Left hindlimb (tissue), 1 donor: ENCODE results near the gene URGCP.
"Not testable (repeated sequence)": the region's sequence is repeated elsewhere in the genome, so short reads cannot be mapped to it uniquely, and the experiment has no call there.

Experiments
- DNase-seq: peaks from one replicate; pipeline ENCODE4 v3.0.0-alpha.2; 2018

URGCP gene

DNA sequence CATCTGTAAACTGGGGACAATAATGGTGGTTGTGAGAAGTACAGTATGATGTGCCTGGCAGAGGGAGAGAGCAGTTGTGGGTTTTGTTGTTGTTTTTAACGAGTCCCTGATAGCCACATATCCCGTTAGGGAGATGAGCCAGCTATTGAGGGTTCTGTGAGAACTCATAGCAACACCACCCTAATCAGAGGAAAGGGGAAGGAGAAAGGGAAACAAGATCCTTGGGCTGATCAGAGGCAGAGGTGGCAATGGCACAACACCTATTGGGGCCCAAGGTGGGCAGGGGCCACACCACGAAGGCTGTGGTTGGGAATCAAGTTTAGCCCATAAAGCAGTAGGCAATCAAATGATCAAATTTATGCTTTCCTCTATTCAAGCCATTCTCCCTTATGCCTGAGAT is 35.3 kb downstream of the URGCP start:
- DNase-seq, result no peak

DNA sequence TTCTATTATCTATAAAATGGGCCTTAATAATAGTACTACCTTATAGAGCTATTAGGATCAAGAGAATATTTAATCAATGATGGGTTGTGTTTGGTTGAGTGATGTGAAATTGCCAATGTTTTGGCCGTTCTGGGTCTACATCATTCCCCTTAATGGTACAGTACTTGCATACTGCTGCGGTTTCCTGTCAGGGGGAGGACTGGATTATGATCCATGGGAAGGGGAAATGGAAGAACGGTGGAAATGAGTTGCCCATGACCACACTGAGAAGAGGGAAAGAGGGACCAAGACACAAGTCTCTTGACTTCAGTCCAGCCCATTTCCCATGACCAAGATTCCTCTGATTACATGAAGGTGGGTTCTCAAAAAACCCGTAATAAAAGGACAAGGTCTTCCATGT is 36.1 kb downstream of the URGCP start:
- no peak for DNase-seq

DNA sequence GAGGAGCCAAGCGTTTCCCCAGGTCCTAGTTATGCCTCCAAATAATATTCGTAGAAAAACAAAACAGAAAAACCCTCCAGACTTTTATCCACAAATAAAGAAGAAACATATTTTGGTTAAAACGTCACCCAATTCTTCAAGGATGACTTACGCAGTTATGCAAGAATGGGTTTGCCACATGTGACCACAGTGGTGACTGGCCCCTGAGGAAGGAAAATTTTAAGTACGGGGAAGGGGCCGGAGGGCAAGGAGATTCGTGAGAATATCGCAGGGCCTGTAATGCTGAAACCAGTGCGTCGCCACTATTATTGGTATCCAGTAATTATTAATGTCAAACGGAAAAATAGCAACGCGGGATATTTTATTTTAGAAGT is 36.5 kb downstream of the URGCP start:
- DNase-seq, result peak; percentile 26

- peak; percentile 96 for DNase-seq
Observed at GRCh38 chr7:43869006-43869866, 37.2 kb downstream of the URGCP start, which contains the start of gene MRPS24. Gene MRPS24, minus strand, starts transcription at chr7:43869517. Its CDS starts 22 bp downstream, at chr7:43869495.

DNA sequence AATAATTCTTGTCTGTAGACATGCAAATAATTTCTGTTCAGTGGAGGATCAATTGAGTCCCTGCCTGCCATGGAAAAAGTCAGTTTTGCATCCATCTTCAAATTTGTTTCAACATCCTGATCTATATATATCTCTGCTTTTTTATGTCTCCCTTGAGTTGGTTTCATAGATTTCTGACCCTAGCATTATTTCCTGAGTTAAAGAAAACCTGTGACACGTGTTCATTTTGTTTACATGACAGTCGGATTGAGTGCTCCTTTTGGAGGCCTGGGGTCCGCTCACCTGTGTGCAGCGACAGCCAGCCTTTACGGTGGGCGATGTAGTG is 37.8 kb downstream of the URGCP start:
- no peak for DNase-seq

DNA sequence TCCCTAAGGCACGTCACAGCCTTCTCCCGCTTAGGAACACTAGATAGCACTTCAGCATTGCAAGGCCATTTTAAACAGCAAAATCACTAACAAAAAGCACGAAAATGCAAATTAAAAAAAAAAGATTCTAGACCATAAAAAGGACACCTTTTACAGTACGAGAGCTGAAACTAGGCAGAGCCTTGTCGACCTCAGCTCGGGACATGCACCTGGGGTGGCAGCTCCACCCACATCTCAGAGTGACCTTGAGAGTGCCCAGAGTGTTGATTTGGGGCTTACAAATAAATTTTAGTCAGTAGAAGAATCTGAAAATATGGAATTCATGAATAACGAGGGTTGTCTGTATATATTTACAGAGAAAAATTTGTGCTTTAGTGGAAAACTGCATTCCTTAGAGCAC is 38.2 kb downstream of the URGCP start:
- no peak for DNase-seq

- no peak for DNase-seq
Observed at GRCh38 chr7:43865277-43865676, 41.1 kb downstream of the URGCP start.

DNA sequence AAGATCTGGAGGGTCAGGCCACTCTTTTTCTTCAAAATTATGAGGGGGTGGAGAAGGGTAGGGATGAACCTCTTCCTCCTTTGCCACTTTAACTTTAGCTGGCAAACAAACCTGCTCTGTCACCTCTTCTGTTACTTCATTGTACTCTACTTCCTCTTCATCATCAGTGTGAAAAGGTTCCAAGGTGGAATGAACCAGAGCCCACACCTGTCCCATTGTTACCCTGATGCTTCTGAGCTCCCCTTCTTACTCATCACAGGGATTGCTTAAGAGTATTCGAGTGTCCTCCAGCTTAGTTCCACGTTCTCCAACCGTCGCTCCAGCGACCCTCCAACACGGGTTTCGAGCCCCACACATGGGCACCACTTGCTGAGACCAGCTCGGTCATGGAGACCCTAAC is 42.3 kb downstream of the URGCP start:
- no peak for DNase-seq

DNA sequence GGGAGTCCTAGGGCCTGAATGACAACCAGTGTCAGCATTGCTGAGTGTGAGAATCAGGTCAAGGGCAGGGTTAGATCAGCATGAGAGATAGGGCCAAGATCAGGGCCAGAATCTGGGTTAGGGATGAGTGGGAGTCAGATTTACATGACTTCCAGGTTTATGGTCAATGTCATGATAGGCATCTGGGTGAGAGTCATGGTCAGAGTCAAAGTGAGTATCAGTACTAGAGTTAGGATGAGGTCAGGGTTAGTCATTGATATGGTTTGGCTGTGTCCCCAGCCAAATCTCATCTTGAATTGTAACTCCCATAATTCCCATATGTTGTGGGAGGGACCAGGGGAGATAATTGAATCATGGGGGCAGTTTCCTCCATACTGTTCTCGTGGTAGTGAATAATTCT is 49.4 kb downstream of the URGCP start:
- no peak for DNase-seq

DNA sequence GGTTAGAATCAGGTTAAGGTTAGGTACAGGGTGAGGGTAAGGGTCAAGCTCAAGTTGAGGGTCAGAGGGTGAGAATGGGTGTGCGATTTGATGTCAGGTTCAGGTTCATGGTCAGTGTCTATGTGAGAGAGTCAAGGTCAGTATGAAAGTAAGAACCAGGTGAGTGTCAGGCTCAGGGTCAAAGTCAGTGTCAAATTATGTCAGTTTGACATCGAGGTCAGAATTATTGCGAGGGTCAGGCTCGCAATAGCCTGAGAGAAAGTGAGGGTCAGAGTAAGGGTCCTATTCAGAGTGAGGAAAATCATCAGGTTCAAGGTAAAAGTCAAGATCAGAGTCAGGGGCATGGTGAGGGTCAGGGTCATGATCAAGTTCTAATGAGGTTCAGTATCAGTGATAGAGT is 50.1 kb downstream of the URGCP start:
- no peak for DNase-seq

DNA sequence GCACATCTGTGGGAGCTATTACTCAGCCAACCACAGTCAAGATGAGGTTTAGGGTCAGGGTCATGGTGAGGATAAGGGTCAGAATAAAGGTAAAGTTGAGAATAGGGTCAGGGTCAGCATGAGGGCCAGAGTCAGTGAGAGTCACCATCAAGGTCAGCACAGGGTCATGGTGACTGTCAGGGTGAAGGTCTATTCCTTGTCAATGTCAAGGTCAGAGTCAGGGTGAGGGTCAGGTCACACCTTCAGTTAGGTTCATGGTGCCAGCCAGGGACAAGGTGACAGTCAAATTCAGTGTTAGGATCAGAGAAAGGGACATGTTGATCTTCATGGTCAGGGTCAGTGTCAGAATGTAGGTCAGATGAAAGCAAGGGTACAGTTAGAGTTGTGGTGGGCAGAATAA is 51.2 kb downstream of the URGCP start:
- DNase-seq, result no peak

GRCh38 chr7:43851805-43852204 is 54.6 kb downstream of the URGCP start:
- DNase-seq, result no peak

DNA sequence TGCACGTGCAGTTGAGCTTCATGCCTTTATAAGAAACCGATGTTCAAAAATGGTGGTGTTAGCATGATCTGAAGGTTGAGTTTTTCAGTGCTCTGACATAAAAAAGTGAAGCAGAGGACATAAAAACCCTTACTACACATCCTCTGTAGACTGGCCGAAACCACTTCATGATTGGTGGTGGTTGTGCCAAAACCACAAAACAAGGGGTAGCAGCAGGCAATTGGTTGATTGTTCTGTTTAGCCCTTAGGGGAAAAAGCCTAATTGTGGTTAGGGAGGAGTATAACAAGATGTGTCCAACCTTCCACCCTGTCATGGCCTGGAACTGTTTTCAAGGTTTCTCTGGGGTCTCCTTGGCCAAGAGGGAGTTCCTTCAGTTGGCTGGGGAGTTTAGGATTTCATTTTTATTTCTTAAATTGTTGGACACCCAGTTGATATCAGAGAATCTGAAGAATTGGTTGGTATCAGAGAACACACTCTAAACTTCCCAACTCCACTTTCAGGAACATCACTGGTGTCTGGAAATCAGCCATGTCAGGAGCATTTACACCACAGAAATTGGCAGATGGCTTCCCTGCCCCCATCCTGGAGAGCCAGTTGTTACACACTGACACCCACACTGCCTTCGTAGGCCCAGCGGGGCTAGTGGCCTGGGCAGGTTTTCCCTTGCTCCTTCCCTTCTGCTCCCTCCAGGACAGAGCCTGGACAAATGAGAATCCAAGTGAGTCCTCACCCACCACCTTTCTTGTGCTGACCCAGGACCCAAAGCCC is 55.9 kb downstream of the URGCP start:
- DNase-seq, result peak; percentile 37

DNA sequence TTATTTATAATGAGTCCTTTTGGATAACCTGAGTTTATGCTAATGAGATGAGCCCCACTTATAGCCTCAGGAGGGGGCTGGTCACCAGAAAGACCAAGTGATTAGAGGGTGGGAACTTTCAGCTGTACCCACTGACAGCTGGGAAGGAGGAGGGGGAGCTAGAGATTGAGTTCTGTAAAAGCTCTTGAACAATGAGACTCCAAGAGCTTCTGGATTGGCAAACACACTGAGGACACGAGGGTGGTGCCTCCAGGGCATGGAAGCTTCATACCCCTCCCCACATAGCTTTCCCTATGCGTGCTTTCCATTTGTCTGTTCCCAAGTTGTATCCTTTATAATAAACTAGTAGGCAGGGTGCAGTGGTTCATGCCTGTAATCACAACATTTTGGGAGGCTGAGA is 57.3 kb downstream of the URGCP start:
- DNase-seq, result no peak

GRCh38 chr7:43847496-43847895 is 58.9 kb downstream of the URGCP start:
- no peak for DNase-seq

- DNase-seq, result no peak
Observed at GRCh38 chr7:43844662-43845061, 61.7 kb downstream of the URGCP start.

DNA sequence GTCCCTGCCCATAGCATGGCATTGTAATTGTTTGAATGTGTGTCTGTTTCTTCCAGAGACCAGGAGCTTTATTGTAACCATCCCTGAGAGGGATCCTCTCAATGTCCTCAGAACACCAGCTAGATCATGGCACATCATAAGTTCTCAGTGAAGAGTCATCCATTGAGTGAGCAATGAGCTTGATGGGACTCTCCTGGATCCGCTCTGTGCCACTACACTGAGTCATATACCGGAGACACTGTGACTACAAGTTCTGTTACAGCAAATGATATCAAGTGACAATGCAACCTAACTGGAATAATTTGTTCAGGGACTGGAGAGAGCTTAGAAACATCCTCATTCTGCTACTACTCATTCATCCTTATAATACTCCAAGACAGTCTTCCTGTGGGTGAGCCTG is 62.1 kb downstream of the URGCP start:
- no peak for DNase-seq

- DNase-seq, result no peak
Observed at GRCh38 chr7:43843296-43843695, 63.1 kb downstream of the URGCP start.

DNA sequence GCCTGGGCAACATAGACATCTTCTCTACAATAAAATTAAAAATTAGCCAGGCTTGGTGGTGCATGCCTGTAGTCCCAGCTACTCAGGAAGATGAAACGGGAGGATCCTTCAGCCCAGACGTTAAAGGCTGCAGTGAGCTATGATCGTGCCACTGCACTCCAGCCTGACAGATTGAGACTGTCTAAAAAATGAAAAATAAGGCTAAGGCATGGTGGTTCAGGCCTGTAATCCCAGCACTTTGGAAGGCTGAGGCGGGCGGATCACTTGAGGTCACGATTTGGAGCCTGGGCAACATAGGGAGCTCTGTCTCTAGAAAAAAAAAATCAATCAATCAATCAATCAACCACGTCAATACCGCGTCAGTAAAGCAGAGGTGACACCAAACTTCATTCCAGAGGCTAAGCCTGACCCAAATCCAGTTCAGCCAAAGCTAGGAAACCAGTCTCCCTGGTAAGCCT is 68.2 kb downstream of the URGCP start:
- no peak for DNase-seq

DNA sequence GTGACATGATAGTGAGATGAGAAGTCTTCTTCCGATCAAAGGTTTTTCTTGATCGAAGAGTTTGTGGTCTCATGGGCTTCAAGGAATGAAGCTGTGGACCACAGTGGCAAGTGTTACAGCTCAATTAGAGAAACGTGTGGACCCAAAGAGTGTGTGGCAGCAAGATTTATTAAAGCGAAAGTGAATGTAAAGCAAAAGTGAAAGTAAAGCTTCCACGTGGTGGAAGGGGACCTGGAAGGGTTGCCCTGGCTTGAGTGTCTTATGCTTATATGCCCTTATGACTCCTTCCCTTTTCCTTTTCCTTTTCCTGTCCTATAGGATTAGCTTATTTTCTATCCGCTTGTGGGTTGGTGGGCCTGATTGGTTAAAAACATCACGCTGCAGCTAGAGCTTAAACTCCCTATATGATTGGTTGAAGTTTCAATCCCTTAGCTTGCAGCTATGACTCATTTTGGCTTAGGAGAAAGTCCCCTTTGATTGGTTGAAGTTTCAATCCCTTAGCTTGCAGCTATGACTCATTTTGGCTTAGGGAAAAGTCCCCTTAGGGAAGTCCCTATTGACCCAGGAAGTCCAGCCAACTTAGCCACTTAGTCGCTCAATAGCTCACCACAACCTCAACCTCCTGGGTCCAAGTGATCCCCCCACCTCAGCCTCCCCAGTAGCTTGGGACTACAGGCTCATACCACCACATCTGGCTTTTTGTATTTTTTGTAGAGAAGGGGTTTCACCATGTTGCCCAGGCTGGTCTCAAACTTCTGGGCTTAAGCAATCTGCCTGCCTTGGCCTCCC is 71.7 kb downstream of the URGCP start:
- DNase-seq, result no peak

DNA sequence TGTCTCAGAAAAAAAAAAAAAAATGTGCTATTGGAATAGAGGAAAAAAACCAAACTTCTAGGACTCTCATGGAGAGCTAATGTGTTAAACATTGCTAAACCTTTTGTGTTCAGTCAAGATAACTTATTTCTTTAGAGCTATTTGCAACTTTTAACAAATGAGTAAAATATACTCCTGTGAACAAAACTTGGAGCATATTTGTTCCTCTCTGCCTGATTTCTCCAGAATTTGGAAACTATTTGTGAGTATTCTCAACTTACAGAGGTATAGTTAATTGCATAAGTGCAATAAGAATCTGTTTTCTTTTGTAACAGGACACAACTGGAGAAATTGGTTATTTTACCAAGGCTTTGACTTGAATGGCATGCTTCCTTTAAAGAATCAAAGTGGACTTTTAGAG is 75.5 kb downstream of the URGCP start:
- not testable (repeated sequence) for DNase-seq
